Neutrophil (primary cell): ENCODE data around the gene RNF43.
"Not testable (repeated sequence)": the region's sequence is repeated elsewhere in the genome, so short reads cannot be mapped to it uniquely, and the experiment has no call there.

Source experiments
- H3K27ac ChIP-seq: fragments of 200-600 bp; sonication (generic); 2 replicates; pipeline ENCODE4 v1.5.1; 2016; ENCODE audit warnings: mild to moderate bottlenecking, moderate library complexity
- H3K27me3 ChIP-seq: fragments of 200-600 bp; sonication (generic); 2 replicates; pipeline ENCODE4 v1.6.0; 2016; ENCODE audit warnings: mild to moderate bottlenecking
- H3K36me3 ChIP-seq: fragments of 200-600 bp; sonication (generic); 2 replicates; pipeline ENCODE4 v1.5.1; 2017
- H3K4me1 ChIP-seq, 2 experiments: fragments of 200-600 bp in 1 of 2; sonication (generic) in 1 of 2; 1 replicate in 1 of 2; 2 replicates in 1 of 2; pipeline versions ENCODE4 v1.5.1 to v1.6.1; 2013 to 2016; ENCODE audit warnings: low read depth in 1 of 2, low read length in 1 of 2, mild to moderate bottlenecking in 1 of 2, moderate library complexity in 1 of 2; ENCODE audit not compliant: control insufficient read depth in 1 of 2, insufficient read depth in 1 of 2
- H3K4me3 ChIP-seq, 2 experiments: fragments of 200-600 bp in 1 of 2; sonication (generic) in 1 of 2; 1 replicate in 1 of 2; 2 replicates in 1 of 2; pipeline ENCODE4 v1.5.1; 2013 to 2016; ENCODE audit warnings: low read depth in 1 of 2, low read length in 1 of 2, mild to moderate bottlenecking in 1 of 2, moderate library complexity in 1 of 2
- H3K9me3 ChIP-seq: fragments of 200-600 bp; sonication (generic); 2 replicates; pipeline ENCODE4 v1.5.1; 2016
- CTCF ChIP-seq: fragments of 200-600 bp; sonication (generic); IDR thresholded peaks from 2 replicates; pipeline ENCODE4 v1.5.1; 2016; ENCODE audit warnings: antibody characterized with exemption

RNF43 gene

GRCh38 chr17:58399974-58400373 lies 17.4 kb downstream of the RNF43 start:
- H3K36me3 ChIP-seq = no peaks in the 10 kb centered on the region
- no peaks in the 10 kb centered on the region for H3K9me3 ChIP-seq
- TF ChIP-seq CTCF = no peak
- no peak overlapping the region for H3K27ac ChIP-seq
- H3K27me3 ChIP-seq = no peaks in the 10 kb centered on the region
- H3K4me3 ChIP-seq = no peak overlapping the region
- H3K4me1 ChIP-seq = no peaks in the 10 kb centered on the region

- Histone ChIP-seq H3K27ac (no peak overlapping the region), H3K4me3 (no peak overlapping the region), H3K36me3 (no peaks in the 10 kb centered on the region), H3K27me3 (no peaks in the 10 kb centered on the region), H3K4me1 (no peaks in the 10 kb centered on the region), H3K9me3 (no peaks in the 10 kb centered on the region)
- no peak for TF ChIP-seq CTCF
These were observed 18.6 kb downstream of the RNF43 start for GRCh38 chr17:58398574-58399266.

- H3K36me3 ChIP-seq, H3K9me3 ChIP-seq, H3K27ac ChIP-seq, H3K27me3 ChIP-seq, H3K4me1 ChIP-seq, H3K4me3 ChIP-seq: not testable (repeated sequence)
These were observed 19.9 kb downstream of the RNF43 start for GRCh38 chr17:58397421-58397820.

- Histone ChIP-seq H3K36me3 (no peaks in the 10 kb centered on the region), H3K4me1 (no peaks in the 10 kb centered on the region), H3K4me3 (no peak overlapping the region), H3K27me3 (no peaks in the 10 kb centered on the region), H3K9me3 (no peaks in the 10 kb centered on the region), H3K27ac (no peak overlapping the region)
- TF ChIP-seq CTCF = no peak
These were observed 21.2 kb downstream of the RNF43 start for GRCh38 chr17:58396173-58396572.

GRCh38 chr17:58394534-58395223 lies 22.7 kb downstream of the RNF43 start:
- no peaks in the 10 kb centered on the region for H3K4me1 ChIP-seq
- H3K4me3 ChIP-seq = no peak overlapping the region
- no peaks in the 10 kb centered on the region for H3K9me3 ChIP-seq
- no peak for TF ChIP-seq CTCF
- no peak overlapping the region for H3K27ac ChIP-seq
- H3K36me3 ChIP-seq = no peaks in the 10 kb centered on the region
- H3K27me3 ChIP-seq = no peaks in the 10 kb centered on the region

- H3K4me1 ChIP-seq = peaks cover 0 to 6% of the 10 kb centered on the region in 2 experiments
- H3K9me3 ChIP-seq = no peaks in the 10 kb centered on the region
- no peak for TF ChIP-seq CTCF
- no peak overlapping the region for H3K4me3 ChIP-seq
- H3K27ac ChIP-seq = no peak overlapping the region
- no peaks in the 10 kb centered on the region for H3K27me3 ChIP-seq
- no peaks in the 10 kb centered on the region for H3K36me3 ChIP-seq
These were observed 25.9 kb downstream of the RNF43 start for GRCh38 chr17:58391302-58391984.
